RWPE2 (cell line): ENCODE results near the gene IFI27L2.

Source experiments
- ATAC-seq: fragments of 200-7000 bp; cut with Tn5 transposase; 3 replicates; pipeline ENCODE4 v1.9.1; 2021; ENCODE audit warnings: low read depth
- DNase-seq: peaks from one replicate; pipeline ENCODE4 v3.0.0-alpha.2; 2020; ENCODE audit warnings: low spot score
- H3K27ac ChIP-seq: fragments of 450-650 bp; 2 replicates; pipeline ENCODE4 v1.5.1; 2017; ENCODE audit warnings: mild to moderate bottlenecking; ENCODE audit not compliant: poor library complexity, severe bottlenecking
- H3K27me3 ChIP-seq: fragments of 250-450 bp; sonication (Bioruptor Pico); 2 replicates; pipeline ENCODE4 v1.5.1; 2021; ENCODE audit warnings: mild to moderate bottlenecking, moderate library complexity; ENCODE audit not compliant: insufficient read depth, poor library complexity, severe bottlenecking
- H3K36me3 ChIP-seq: fragments of 250-450 bp; sonication (Bioruptor Pico); 2 replicates; pipeline ENCODE4 v1.5.1; 2020; ENCODE audit warnings: low read depth, mild to moderate bottlenecking, moderate library complexity
- H3K4me1 ChIP-seq: fragments of 250-450 bp; sonication (Bioruptor Pico); 2 replicates; pipeline ENCODE4 v1.5.1; 2021; ENCODE audit warnings: mild to moderate bottlenecking, moderate library complexity; ENCODE audit not compliant: insufficient read depth, poor library complexity, severe bottlenecking
- H3K4me3 ChIP-seq: fragments of 250-450 bp; sonication (Bioruptor Pico); 2 replicates; pipeline ENCODE4 v1.5.1; 2021; ENCODE audit warnings: mild to moderate bottlenecking, moderate library complexity; ENCODE audit not compliant: severe bottlenecking
- H3K9me3 ChIP-seq: fragments of 250-450 bp; sonication (Bioruptor Pico); 2 replicates; pipeline ENCODE4 v1.5.1; 2021; ENCODE audit warnings: mild to moderate bottlenecking, moderate library complexity; ENCODE audit not compliant: severe bottlenecking
- TF ChIP-seq, protein P1 (sequence below): fragments of 450-650 bp; IDR thresholded peaks from one replicate; pipeline ENCODE4 v1.5.1; 2017; ENCODE audit warnings: mild to moderate bottlenecking, moderate library complexity; ENCODE audit not compliant: poor library complexity, severe bottlenecking

The IFI27L2 gene

DNA sequence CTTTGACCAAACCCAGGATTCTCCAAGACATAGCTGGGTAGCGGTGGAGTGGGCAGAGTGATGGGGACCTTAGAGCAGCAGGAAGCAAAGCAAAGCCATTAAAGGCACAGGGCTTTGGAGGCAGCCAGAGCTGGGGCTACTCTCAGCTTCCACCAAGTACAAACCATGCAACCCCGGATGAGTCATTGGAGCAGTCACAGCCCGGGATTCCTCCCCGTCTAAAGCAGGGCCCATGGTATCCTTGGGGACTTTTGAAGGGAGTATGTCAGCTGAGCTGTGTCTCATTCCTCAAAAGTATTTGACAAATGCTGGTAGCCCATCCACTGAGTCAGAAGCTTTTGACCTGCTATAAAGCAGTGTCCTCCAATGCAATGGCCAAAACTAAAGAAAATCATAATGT is 28.6 kb downstream of the IFI27L2 start:
- H3K4me3 ChIP-seq = no peak overlapping the region
- DNase-seq (no peak), ATAC-seq (peak; percentile 81)
- TF ChIP-seq, protein P1, sequence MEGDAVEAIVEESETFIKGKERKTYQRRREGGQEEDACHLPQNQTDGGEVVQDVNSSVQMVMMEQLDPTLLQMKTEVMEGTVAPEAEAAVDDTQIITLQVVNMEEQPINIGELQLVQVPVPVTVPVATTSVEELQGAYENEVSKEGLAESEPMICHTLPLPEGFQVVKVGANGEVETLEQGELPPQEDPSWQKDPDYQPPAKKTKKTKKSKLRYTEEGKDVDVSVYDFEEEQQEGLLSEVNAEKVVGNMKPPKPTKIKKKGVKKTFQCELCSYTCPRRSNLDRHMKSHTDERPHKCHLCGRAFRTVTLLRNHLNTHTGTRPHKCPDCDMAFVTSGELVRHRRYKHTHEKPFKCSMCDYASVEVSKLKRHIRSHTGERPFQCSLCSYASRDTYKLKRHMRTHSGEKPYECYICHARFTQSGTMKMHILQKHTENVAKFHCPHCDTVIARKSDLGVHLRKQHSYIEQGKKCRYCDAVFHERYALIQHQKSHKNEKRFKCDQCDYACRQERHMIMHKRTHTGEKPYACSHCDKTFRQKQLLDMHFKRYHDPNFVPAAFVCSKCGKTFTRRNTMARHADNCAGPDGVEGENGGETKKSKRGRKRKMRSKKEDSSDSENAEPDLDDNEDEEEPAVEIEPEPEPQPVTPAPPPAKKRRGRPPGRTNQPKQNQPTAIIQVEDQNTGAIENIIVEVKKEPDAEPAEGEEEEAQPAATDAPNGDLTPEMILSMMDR = no peak
- no peaks in the 10 kb centered on the region for H3K27me3 ChIP-seq
- H3K36me3 ChIP-seq = peaks cover 7% of the 10 kb centered on the region; the same call in 1 of the 2 replicates
- no peak overlapping the region for H3K27ac ChIP-seq
- no peaks in the 10 kb centered on the region for H3K9me3 ChIP-seq
- no peaks in the 10 kb centered on the region for H3K4me1 ChIP-seq

DNA sequence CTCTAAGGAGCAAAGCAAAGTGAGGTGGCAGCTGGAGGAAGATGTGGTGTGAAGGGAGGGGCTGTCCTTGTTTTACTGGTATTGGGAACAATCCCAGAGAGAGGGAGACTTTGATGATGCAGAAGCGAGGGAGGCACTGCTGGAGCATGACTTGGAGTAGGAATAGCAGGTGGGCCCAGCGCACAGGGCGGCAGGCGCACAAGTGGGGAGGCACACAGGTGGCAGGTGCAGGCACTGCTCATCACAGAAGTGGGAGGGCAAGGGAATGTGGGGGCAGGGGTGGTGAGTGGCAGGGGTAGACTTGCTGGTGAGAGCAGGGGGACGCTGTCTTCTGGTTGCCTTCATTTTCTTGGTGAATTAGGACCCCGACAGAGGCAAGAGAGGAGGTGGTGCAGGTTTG is 30.4 kb downstream of the IFI27L2 start:
- DNase-seq (no peak), ATAC-seq (no peak)
- H3K27me3 ChIP-seq = no peaks in the 10 kb centered on the region
- H3K9me3 ChIP-seq = no peaks in the 10 kb centered on the region
- no peak overlapping the region for H3K27ac ChIP-seq
- peaks cover 7% of the 10 kb centered on the region; the same call in 1 of the 2 replicates for H3K36me3 ChIP-seq
- no peak overlapping the region for H3K4me3 ChIP-seq
- no peaks in the 10 kb centered on the region for H3K4me1 ChIP-seq
- TF ChIP-seq, protein P1 = no peak

DNA sequence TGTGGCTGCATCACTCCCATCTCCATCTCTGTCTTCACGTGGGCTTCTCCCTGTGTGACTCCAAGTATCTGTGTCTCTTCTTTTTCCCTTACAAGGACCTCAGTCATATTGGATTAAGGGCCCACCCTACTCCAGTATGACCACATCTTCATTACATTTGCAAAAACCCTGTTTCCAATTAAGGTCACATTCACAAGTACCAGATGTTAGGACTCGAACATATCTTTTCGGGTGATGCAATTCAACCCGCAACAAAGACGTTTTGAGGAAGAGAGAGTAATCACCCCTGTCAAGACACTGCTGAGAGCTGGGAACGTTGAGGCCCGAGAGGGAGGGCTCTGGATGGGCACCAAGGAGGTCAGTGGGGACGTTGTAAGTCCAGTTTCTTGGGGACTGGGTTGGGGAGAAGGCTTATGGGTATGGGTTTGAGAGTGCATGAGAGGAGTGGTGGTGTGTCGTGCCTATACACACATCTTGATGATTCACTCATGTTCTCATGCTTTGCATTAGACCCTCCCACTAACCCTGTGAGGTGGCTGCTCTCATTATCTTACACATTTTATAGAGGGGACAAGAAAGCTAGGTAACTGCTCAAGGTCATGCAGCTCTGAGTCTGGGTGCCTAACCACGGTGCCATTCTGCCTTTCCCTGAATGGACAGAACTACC is 30.9 kb downstream of the IFI27L2 start:
- Histone ChIP-seq H3K36me3 (peaks cover 7% of the 10 kb centered on the region; the same call in 1 of the 2 replicates), H3K27ac (no peak overlapping the region), H3K4me3 (no peak overlapping the region), H3K4me1 (no peaks in the 10 kb centered on the region), H3K9me3 (no peaks in the 10 kb centered on the region), H3K27me3 (no peaks in the 10 kb centered on the region)
- no peak for DNase-seq
- TF ChIP-seq, protein P1 = no peak
- ATAC-seq = no peak

DNA sequence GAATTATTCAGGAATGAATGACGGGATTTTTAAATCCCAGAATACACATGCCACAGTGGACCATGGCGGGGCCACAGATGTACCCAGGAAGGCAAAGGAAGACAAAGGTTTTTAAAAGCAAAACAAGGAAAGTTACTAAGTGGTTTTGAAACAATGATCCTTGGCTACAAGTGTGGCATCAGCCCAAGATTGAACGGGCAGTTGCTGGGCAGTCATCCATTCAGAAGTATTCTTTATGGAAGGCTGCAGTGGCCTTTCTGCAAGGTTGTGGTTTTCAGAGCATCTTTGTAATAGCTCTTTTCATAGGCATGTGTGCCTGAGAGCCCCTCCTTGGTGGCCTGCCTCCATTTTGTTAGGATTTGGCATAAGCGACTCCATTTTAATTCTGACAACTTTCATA is 32.3 kb downstream of the IFI27L2 start:
- Histone ChIP-seq H3K27me3 (no peaks in the 10 kb centered on the region), H3K9me3 (no peaks in the 10 kb centered on the region), H3K4me1 (no peaks in the 10 kb centered on the region), H3K4me3 (no peak overlapping the region), H3K27ac (no peak overlapping the region), H3K36me3 (peaks cover 7% of the 10 kb centered on the region; the same call in 1 of the 2 replicates)
- ATAC-seq = no peak
- DNase-seq = no peak
- TF ChIP-seq, protein P1 = no peak

DNA sequence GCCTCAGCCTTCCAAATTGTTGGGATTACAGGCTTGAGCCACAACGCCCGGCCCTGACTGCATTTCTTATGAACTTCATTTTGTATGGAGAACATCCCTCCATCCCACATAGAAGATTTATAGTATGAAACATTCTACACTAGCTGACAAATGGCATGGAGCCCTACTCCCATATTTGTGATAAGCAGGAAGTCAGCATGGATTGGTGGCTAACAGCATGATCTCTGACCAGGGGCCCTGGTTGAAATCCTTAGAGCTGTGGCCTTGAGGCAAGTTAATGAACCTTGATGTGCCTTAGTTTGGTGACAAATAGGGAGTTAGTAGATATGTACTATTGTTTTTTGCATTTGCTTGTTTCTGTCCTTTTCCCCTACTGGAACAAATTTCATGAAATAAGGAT is 36.0 kb downstream of the IFI27L2 start:
- ATAC-seq (no peak), DNase-seq (no peak)
- peaks cover 11% of the 10 kb centered on the region for H3K36me3 ChIP-seq
- peaks cover 12% of the 10 kb centered on the region for H3K4me1 ChIP-seq
- no peaks in the 10 kb centered on the region for H3K9me3 ChIP-seq
- H3K27me3 ChIP-seq = no peaks in the 10 kb centered on the region
- no peak overlapping the region for H3K4me3 ChIP-seq
- TF ChIP-seq, protein P1 = no peak
- no peak overlapping the region for H3K27ac ChIP-seq
